Right forelimb (tissue), 1 donor: ENCODE data around the gene DHFR.

ENCODE experiments used
- DNase-seq: peaks from one replicate; pipeline ENCODE4 v3.0.0-alpha.2; 2018

Gene DHFR

GRCh38 chr5:80653502-80653901 lies 1.3 kb downstream of the DHFR start:
- no peak for DNase-seq

GRCh38 chr5:80646926-80647325 lies 7.9 kb downstream of the DHFR start:
- DNase-seq, result no peak

GRCh38 chr5:80644900-80645299 lies 9.9 kb downstream of the DHFR start:
- DNase-seq, result no peak

GRCh38 chr5:80641353-80641752 lies 13.4 kb downstream of the DHFR start:
- no peak for DNase-seq

GRCh38 chr5:80634193-80634592 lies 20.6 kb downstream of the DHFR start:
- DNase-seq, result no peak

- DNase-seq, result no peak
Observed at GRCh38 chr5:80632700-80633099, 22.1 kb downstream of the DHFR start.

GRCh38 chr5:80631278-80632259 lies 23.2 kb downstream of the DHFR start:
- no peak for DNase-seq

GRCh38 chr5:80629281-80629680 lies 25.5 kb downstream of the DHFR start:
- DNase-seq, result no peak

- DNase-seq, result no peak
Observed at GRCh38 chr5:80625230-80625629, 29.6 kb downstream of the DHFR start.

GRCh38 chr5:80623999-80624398 lies 30.8 kb downstream of the DHFR start:
- DNase-seq, result no peak

GRCh38 chr5:80622756-80623155 lies 32.0 kb downstream of the DHFR start:
- DNase-seq, result no peak

GRCh38 chr5:80620211-80620610 lies 34.6 kb downstream of the DHFR start:
- no peak for DNase-seq

GRCh38 chr5:80619086-80619485 lies 35.7 kb downstream of the DHFR start:
- no peak for DNase-seq

- no peak for DNase-seq
Observed at GRCh38 chr5:80618438-80618837, 36.3 kb downstream of the DHFR start.

GRCh38 chr5:80615266-80615914 lies 39.4 kb downstream of the DHFR start:
- no peak for DNase-seq

- DNase-seq, result no peak
Observed at GRCh38 chr5:80609692-80610091, 45.1 kb downstream of the DHFR start.

- DNase-seq, result no peak
Observed at GRCh38 chr5:80608731-80609130, 46.1 kb downstream of the DHFR start.

GRCh38 chr5:80607832-80608231 lies 47.0 kb downstream of the DHFR start:
- no peak for DNase-seq

- no peak for DNase-seq
Observed at GRCh38 chr5:80607343-80607742, 47.4 kb downstream of the DHFR start.

- DNase-seq, result no peak
Observed at GRCh38 chr5:80600943-80601693, 53.7 kb downstream of the DHFR start.

GRCh38 chr5:80597500-80597899 lies 57.3 kb downstream of the DHFR start:
- DNase-seq, result no peak

- no peak for DNase-seq
Observed at GRCh38 chr5:80594810-80595209, 60.0 kb downstream of the DHFR start.

GRCh38 chr5:80592761-80593160 lies 62.0 kb downstream of the DHFR start:
- DNase-seq, result no peak
